ENCODE data around the gene SEC16B.

Gene SEC16B

GRCh38 chr1:177937174-177937770 is 32.6 kb downstream of the SEC16B start:
- no peak for DNase-seq

GRCh38 chr1:177935638-177936415 is 34.0 kb downstream of the SEC16B start:
- DNase-seq, result no peak

- DNase-seq, result no peak
Observed at GRCh38 chr1:177934927-177935326, 34.9 kb downstream of the SEC16B start.

GRCh38 chr1:177934461-177934860 is 35.4 kb downstream of the SEC16B start:
- DNase-seq, result no peak

GRCh38 chr1:177933881-177934280 is 36.0 kb downstream of the SEC16B start:
- no peak for DNase-seq

- no peak for DNase-seq
Observed at GRCh38 chr1:177932123-177932522, 37.7 kb downstream of the SEC16B start.

GRCh38 chr1:177928952-177929351 is 40.9 kb downstream of the SEC16B start:
- DNase-seq, result no peak

GRCh38 chr1:177928194-177928593 is 41.7 kb downstream of the SEC16B start:
- DNase-seq, result no peak

- DNase-seq, result peak; percentile 92
Observed at GRCh38 chr1:177927021-177927596, 42.7 kb downstream of the SEC16B start.

- no peak for DNase-seq
Observed at GRCh38 chr1:177926201-177926600, 43.7 kb downstream of the SEC16B start.

- DNase-seq, result no peak
Observed at GRCh38 chr1:177925006-177925405, 44.9 kb downstream of the SEC16B start.

- DNase-seq, result no peak
Observed at GRCh38 chr1:177923441-177923840, 46.4 kb downstream of the SEC16B start.

- DNase-seq, result no peak
Observed at GRCh38 chr1:177922209-177922608, 47.6 kb downstream of the SEC16B start.

GRCh38 chr1:177921590-177921989 is 48.3 kb downstream of the SEC16B start:
- no peak for DNase-seq

GRCh38 chr1:177920091-177920490 is 49.8 kb downstream of the SEC16B start:
- no peak for DNase-seq

GRCh38 chr1:177915641-177916040 is 54.2 kb downstream of the SEC16B start:
- no peak for DNase-seq

GRCh38 chr1:177914603-177915002 is 55.3 kb downstream of the SEC16B start:
- DNase-seq, result no peak

- DNase-seq, result no peak
Observed at GRCh38 chr1:177913762-177914540, 55.9 kb downstream of the SEC16B start.

- DNase-seq, result no peak
Observed at GRCh38 chr1:177912991-177913390, 56.9 kb downstream of the SEC16B start.

- DNase-seq, result no peak
Observed at GRCh38 chr1:177909416-177909815, 60.4 kb downstream of the SEC16B start.

GRCh38 chr1:177907000-177907399 is 62.9 kb downstream of the SEC16B start:
- no peak for DNase-seq

- DNase-seq, result no peak
Observed at GRCh38 chr1:177905686-177906085, 64.2 kb downstream of the SEC16B start.

GRCh38 chr1:177902266-177902665 is 67.6 kb downstream of the SEC16B start:
- no peak for DNase-seq
